ENCODE results near the gene NR5A2.
A peak's percentile ranks its signal among the peaks of the same experiment; 100 is the strongest.

Gene NR5A2

DNA sequence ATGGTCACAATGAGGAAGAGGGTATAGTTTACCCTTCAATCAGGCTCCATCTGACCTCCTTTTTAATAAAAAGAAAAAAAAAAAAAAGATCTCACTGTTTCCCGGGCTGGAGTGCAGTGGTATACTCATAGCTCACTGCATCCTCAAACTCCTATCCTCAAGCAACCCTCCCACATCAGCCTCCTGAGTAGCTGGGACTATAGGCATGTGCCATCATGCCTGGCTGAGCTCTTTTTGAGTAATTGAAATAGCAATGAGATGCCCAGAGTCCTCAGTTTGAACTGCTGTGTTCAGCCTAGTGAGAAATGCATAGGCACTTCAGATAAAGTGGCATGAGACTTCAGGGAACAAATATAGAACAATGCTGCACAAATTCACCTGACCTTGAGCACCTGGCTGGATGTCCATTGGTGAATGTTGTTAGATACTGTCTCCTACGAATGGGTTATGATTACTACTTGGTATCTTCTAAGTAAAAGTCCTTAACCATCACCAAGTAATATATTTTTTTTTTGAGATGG is 67.6 kb downstream of the NR5A2 start (continued):
- TF ChIP-seq, protein P1, sequence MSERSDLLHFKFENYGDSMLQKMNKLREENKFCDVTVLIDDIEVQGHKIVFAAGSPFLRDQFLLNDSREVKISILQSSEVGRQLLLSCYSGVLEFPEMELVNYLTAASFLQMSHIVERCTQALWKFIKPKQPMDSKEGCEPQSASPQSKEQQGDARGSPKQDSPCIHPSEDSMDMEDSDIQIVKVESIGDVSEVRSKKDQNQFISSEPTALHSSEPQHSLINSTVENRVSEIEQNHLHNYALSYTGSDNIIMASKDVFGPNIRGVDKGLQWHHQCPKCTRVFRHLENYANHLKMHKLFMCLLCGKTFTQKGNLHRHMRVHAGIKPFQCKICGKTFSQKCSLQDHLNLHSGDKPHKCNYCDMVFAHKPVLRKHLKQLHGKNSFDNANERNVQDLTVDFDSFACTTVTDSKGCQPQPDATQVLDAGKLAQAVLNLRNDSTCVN (tag by site-specific recombination; optimal IDR thresholded peaks at IDR 0.05): no peak
- TF ChIP-seq ZNF514 (tag by site-specific recombination; IDR thresholded peaks at IDR 0.05): no peak
- TF ChIP-seq ZNF302 (tag by site-specific recombination; IDR thresholded peaks at IDR 0.05; ENCODE audit: low read depth): no peak

GRCh38 chr1:200096774-200097173 is 69.3 kb downstream of the NR5A2 start:
- no peak overlapping the region for H3K27ac ChIP-seq (ENCODE audit: extremely low read depth, low read depth, low read length)
- ChIA-PET CTCF (no interaction called here), POLR2A (no interaction called here)
- H3K36me3 ChIP-seq (ENCODE audit: control insufficient read depth in 2 of 2, insufficient read depth in 1 of 2, low read length in 2 of 2): no peaks in the 10 kb centered on the region
- TF ChIP-seq, protein P2, sequence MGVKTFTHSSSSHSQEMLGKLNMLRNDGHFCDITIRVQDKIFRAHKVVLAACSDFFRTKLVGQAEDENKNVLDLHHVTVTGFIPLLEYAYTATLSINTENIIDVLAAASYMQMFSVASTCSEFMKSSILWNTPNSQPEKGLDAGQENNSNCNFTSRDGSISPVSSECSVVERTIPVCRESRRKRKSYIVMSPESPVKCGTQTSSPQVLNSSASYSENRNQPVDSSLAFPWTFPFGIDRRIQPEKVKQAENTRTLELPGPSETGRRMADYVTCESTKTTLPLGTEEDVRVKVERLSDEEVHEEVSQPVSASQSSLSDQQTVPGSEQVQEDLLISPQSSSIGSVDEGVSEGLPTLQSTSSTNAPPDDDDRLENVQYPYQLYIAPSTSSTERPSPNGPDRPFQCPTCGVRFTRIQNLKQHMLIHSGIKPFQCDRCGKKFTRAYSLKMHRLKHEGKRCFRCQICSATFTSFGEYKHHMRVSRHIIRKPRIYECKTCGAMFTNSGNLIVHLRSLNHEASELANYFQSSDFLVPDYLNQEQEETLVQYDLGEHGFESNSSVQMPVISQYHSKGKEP (tag by site-specific recombination; IDR thresholded peaks at IDR 0.05): 0 out of 2 replicates have a peak, but pooled peaks have one; percentile 8
- TF ChIP-seq ZNF423 (tag by site-specific recombination; IDR thresholded peaks at IDR 0.05) (no peak), ZNF777 (tag by site-specific recombination; IDR thresholded peaks at IDR 0.05; ENCODE audit: borderline replicate concordance) (no peak), ZNF76 (tag by site-specific recombination; IDR thresholded peaks at IDR 0.05; ENCODE audit: borderline replicate concordance, low read depth) (no peak), ZNF174 (tag by site-specific recombination; IDR thresholded peaks at IDR 0.05) (no peak), ZNF426 (tag by site-specific recombination; IDR thresholded peaks at IDR 0.05) (no peak), REPIN1 (tag by site-specific recombination; IDR thresholded peaks at IDR 0.05; ENCODE audit: low read depth) (no peak), ZNF132 (tag by site-specific recombination; IDR thresholded peaks at IDR 0.05; ENCODE audit: borderline replicate concordance) (no peak)
- no peak overlapping the region for H3K4me3 ChIP-seq (ENCODE audit: low read depth, low read length)
- no peaks in the 10 kb centered on the region for H3K4me1 ChIP-seq (ENCODE audit: control insufficient read depth, insufficient read depth, low read length)
- H3K9me3 ChIP-seq (ENCODE audit: control insufficient read depth, insufficient read depth, low read depth, low read length): no peaks in the 10 kb centered on the region

DNA sequence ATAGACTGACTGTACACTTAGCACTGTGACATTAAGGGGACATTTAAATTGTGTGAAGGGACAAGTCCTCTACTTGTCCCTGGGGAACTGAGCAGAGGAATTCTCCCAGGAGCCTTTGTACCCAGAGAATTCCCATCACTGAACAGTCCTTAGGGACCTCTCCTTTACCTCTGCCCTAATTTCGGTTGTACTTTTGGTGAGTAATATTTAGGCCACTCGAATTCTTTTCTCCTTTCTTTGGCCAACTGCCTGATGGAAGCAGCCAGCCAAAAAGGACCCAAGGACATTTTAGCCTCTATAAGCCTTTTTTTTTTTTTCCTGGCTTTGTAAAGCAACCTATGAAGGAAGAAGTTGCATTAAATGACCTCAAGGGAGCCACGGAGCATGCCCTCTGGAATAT is 71.5 kb downstream of the NR5A2 start:
- no peaks in the 10 kb centered on the region for H3K4me1 ChIP-seq (ENCODE audit: control insufficient read depth, insufficient read depth, low read length)
- TF ChIP-seq PRDM6 (tag by site-specific recombination; IDR thresholded peaks at IDR 0.05) (no peak), SETDB1 (IDR thresholded peaks at IDR 0.05; ENCODE audit: insufficient read length, low read length) (no peak), ZNF791 (tag by site-specific recombination; IDR thresholded peaks at IDR 0.05) (no peak), ZSCAN5A (tag by site-specific recombination; IDR thresholded peaks at IDR 0.05) (no peak), ZNF280C (tag by site-specific recombination; IDR thresholded peaks at IDR 0.05) (no peak), SCRT1 (tag by site-specific recombination; IDR thresholded peaks at IDR 0.05; ENCODE audit: borderline replicate concordance) (no peak), ZNF514 (tag by site-specific recombination; IDR thresholded peaks at IDR 0.05) (no peak), ZNF664 (tag by site-specific recombination; IDR thresholded peaks at IDR 0.05) (no peak), ZNF423 (tag by site-specific recombination; IDR thresholded peaks at IDR 0.05) (no peak)
- TF ChIP-seq, protein P3, sequence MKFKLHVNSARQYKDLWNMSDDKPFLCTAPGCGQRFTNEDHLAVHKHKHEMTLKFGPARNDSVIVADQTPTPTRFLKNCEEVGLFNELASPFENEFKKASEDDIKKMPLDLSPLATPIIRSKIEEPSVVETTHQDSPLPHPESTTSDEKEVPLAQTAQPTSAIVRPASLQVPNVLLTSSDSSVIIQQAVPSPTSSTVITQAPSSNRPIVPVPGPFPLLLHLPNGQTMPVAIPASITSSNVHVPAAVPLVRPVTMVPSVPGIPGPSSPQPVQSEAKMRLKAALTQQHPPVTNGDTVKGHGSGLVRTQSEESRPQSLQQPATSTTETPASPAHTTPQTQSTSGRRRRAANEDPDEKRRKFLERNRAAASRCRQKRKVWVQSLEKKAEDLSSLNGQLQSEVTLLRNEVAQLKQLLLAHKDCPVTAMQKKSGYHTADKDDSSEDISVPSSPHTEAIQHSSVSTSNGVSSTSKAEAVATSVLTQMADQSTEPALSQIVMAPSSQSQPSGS (tag by site-specific recombination; IDR thresholded peaks at IDR 0.05; ENCODE audit: low read depth): no peak
- ChIA-PET CTCF (interaction anchor here (0.7 kb wide), 1 partner anchor 10 kb away, joined by 4 read pairs; no protein-coding TSS in a partner anchor), POLR2A (no interaction called here)
- H3K27ac ChIP-seq (ENCODE audit: extremely low read depth, low read depth, low read length): no peak overlapping the region
- H3K36me3 ChIP-seq (ENCODE audit: control insufficient read depth in 2 of 2, insufficient read depth in 1 of 2, low read length in 2 of 2): no peaks in the 10 kb centered on the region
- no peaks in the 10 kb centered on the region for H3K9me3 ChIP-seq (ENCODE audit: control insufficient read depth, insufficient read depth, low read depth, low read length)
- H3K4me3 ChIP-seq (ENCODE audit: low read depth, low read length): no peak overlapping the region

Data from HEK293 (cell line).